CD4-positive, alpha-beta T cell (primary cell): ENCODE results near the gene RBM17. TPM values are rescaled to one million over a fixed set of nuclear protein-coding genes. Genes with fewer than 3 reads are reported as not detected.
"Not testable (repeated sequence)": the region's sequence is repeated elsewhere in the genome, so short reads cannot be mapped to it uniquely, and the experiment has no call there.

ENCODE experiments used
- ATAC-seq: fragments of 200-7000 bp; cut with Tn5 transposase; one replicate; pipeline ENCODE4 v1.10.0; 2022; ENCODE audit warnings: mild to moderate bottlenecking; ENCODE audit not compliant: poor library complexity
- CTCF ChIA-PET: fragments of 350-600 bp; sonication (Branson Sonifier 250); formaldehyde crosslinking; loops from one replicate; lab custom pipeline; 2021; ENCODE audit warnings: antibody characterized with exemption, inconsistent platforms; lab: Charles Lee
- POLR2A ChIA-PET: fragments of 350-600 bp; sonication (Branson Sonifier 250); formaldehyde crosslinking; loops from one replicate; lab custom pipeline; 2021; ENCODE audit warnings: antibody characterized with exemption, inconsistent platforms; lab: Charles Lee
- DNase-seq, 14 experiments: peaks; one replicate each; pipeline ENCODE4 v3.0.0-alpha.2; 2013 to 2020; ENCODE audit warnings: mixed read lengths in 2 of 14
- H3K27ac ChIP-seq, 2 donors: one replicate each; pipeline versions ENCODE4 v1.5.1 to v1.7.0; 2013; ENCODE audit warnings: low read length in 2 of 2, low read depth in 1 of 2, mild to moderate bottlenecking in 1 of 2
- H3K27me3 ChIP-seq, 2 experiments: 1 replicate in 1 of 2; 2 replicates in 1 of 2; pipeline versions ENCODE4 v1.6.1 to v1.7.0; 2013; ENCODE audit warnings: low read length in 2 of 2, control low read depth in 1 of 2, mild to moderate bottlenecking in 1 of 2, moderate library complexity in 1 of 2; ENCODE audit not compliant: insufficient read depth in 2 of 2, control insufficient read depth in 1 of 2
- H3K36me3 ChIP-seq: one replicate; pipeline ENCODE4 v1.6.1; 2013; ENCODE audit warnings: low read length, control low read depth; ENCODE audit not compliant: insufficient read depth
- H3K4me1 ChIP-seq: one replicate; pipeline ENCODE4 v1.6.1; 2013; ENCODE audit warnings: low read length, control low read depth; ENCODE audit not compliant: insufficient read depth
- H3K4me3 ChIP-seq: one replicate; pipeline ENCODE4 v1.5.1; 2013; ENCODE audit warnings: mild to moderate bottlenecking, low read length, moderate library complexity
- H3K9me3 ChIP-seq, 2 experiments: 1 replicate in 1 of 2; 2 replicates in 1 of 2; pipeline versions ENCODE4 v1.6.1 to v1.7.0; 2013; ENCODE audit warnings: low read length in 2 of 2, mild to moderate bottlenecking in 2 of 2, control low read depth in 1 of 2, moderate library complexity in 1 of 2; ENCODE audit not compliant: control insufficient read depth in 1 of 2, insufficient read depth in 1 of 2
- H3K27ac Mint-ChIP-seq: one replicate; pipeline ENCODE4 v1.8.0; 2020; ENCODE audit warnings: mixed read lengths
- H3K27me3 Mint-ChIP-seq: one replicate; pipeline ENCODE4 v1.8.0; 2021; ENCODE audit warnings: mixed read lengths
- H3K36me3 Mint-ChIP-seq: one replicate; pipeline ENCODE4 v1.8.0; 2021; ENCODE audit warnings: low read depth, mixed read lengths
- H3K4me1 Mint-ChIP-seq: one replicate; pipeline ENCODE4 v1.8.0; 2021; ENCODE audit warnings: low read depth, mixed read lengths
- H3K4me3 Mint-ChIP-seq: one replicate; pipeline ENCODE4 v1.8.0; 2020; ENCODE audit warnings: mild to moderate bottlenecking, mixed read lengths
- H3K9me3 Mint-ChIP-seq: one replicate; pipeline ENCODE4 v1.8.0; 2020; ENCODE audit warnings: mixed read lengths
- CTCF ChIP-seq: fragments of 200-600 bp; IDR thresholded peaks from one replicate; pipeline ENCODE4 v1.8.0; 2022; ENCODE audit warnings: antibody characterized with exemption, mild to moderate bottlenecking
- intact Hi-C, 2 experiments: fragments of 100-400 bp; cut with DNase I in 1 of 2; cut with micrococcal nuclease in 1 of 2; formaldehyde crosslinking; loops; one replicate each; pipeline versions ENCODE4 v1.15.1 to v1.9.0; 2023 to 2025; cut with DNase I, micrococcal nuclease
- polyA plus RNA-seq, 2 donors: library from polyadenylated mRNA; unstranded; fragments of 120-200 nt; gene quantifications; one replicate each; pipeline ENCODE4 v1.2.1, GENCODE V29; 2013
- total RNA-seq, 174 experiments: library from RNA in 2 of 174; stranded (reverse) in 2 of 174; gene quantifications; one replicate each; pipeline ENCODE4 v1.2.3 and lab custom pipeline; 2021 to 2026

The RBM17 gene
- total RNA-seq = 100 to 1,000 TPM; 143 to 150 TPM
- polyA plus RNA-seq (2013, experiment 1 of 2) = 113 TPM
- 154 TPM for polyA plus RNA-seq (2013, experiment 2 of 2)
- total RNA-seq (lab: John Stamatoyannopoulos, UW) = 78.8 to 252 (median 134) reads per million in 172 experiments

- H3K27me3 Mint-ChIP-seq = no peaks in the 10 kb centered on the region
- Histone ChIP-seq H3K27me3 (no peaks in the 10 kb centered on the region), H3K4me3 (peak within 1 kb of the TSS; percentile 92), H3K4me1 (peaks cover 50% of the 10 kb centered on the region), H3K36me3 (no peaks in the 10 kb centered on the region), H3K27ac (peak within 1 kb of the TSS; percentile 26 to 33), H3K9me3 (no peaks in the 10 kb centered on the region)
- peaks cover 12% of the 10 kb centered on the region for H3K36me3 Mint-ChIP-seq
- intact Hi-C loops = loop anchor here (1.0 to 5.0 kb wide), 6 partner anchors 38 to 318 kb away; partner anchors contain the start of gene FBH1 (in 1 of the 2)
- H3K9me3 Mint-ChIP-seq = no peaks in the 10 kb centered on the region
- ChIA-PET CTCF (interaction anchor here (0.9 to 4.9 kb wide), 4 partner anchors 34 to 75 kb away, joined by 3 to 70 read pairs (median 26); no protein-coding TSS in a partner anchor), POLR2A (interaction anchor here (0.8 to 1.7 kb wide), 4 partner anchors 17 to 112 kb away, joined by 3 to 7 read pairs (median 3); no protein-coding TSS in a partner anchor)
- peak within 1 kb of the TSS; percentile 77 for H3K27ac Mint-ChIP-seq
- ATAC-seq = peak; percentile 86
- peak; percentile 94 to 99 (median 98) for DNase-seq
- peak; percentile 100 for TF ChIP-seq CTCF
- H3K4me3 Mint-ChIP-seq = peak within 1 kb of the TSS; percentile 85
- peaks cover 73% of the 10 kb centered on the region for H3K4me1 Mint-ChIP-seq
Measured at GRCh38 chr10:6088721-6089333, at the start of gene RBM17. Gene RBM17, plus strand, starts transcription at chr10:6089034. Its CDS starts 8,032 bp downstream, at chr10:6097066.

- CTCF ChIA-PET = interaction anchor here (1.2 kb wide), 1 partner anchor 47 kb away, joined by 3 read pairs; no protein-coding TSS in a partner anchor
- Mint-ChIP-seq H3K4me3 (no peak overlapping the region), H3K36me3 (no peaks in the 10 kb centered on the region), H3K9me3 (no peaks in the 10 kb centered on the region), H3K27ac (peak overlapping the region; percentile 83), H3K4me1 (peaks cover 68% of the 10 kb centered on the region), H3K27me3 (no peaks in the 10 kb centered on the region)
- DNase-seq = peak in 1 of 14 experiments; percentile 1
- H3K4me3 ChIP-seq = no peak overlapping the region
- intact Hi-C loops = no loop called here
- no peaks in the 10 kb centered on the region for H3K9me3 ChIP-seq
- TF ChIP-seq CTCF = no peak
- no peak overlapping the region for H3K27ac ChIP-seq
- peaks cover 8% of the 10 kb centered on the region for H3K36me3 ChIP-seq
- no peaks in the 10 kb centered on the region for H3K27me3 ChIP-seq
- POLR2A ChIA-PET = interaction anchor here (0.6 to 1.4 kb wide), 2 partner anchors 47 to 341 kb away, joined by 3 to 4 read pairs; no protein-coding TSS in a partner anchor
- ATAC-seq = no peak
- peaks cover 49% of the 10 kb centered on the region for H3K4me1 ChIP-seq
Measured at GRCh38 chr10:6039711-6040110, 49.1 kb upstream of the RBM17 start.

GRCh38 chr10:6040205-6040604 lies 48.6 kb upstream of the RBM17 start:
- Mint-ChIP-seq H3K9me3 (no peaks in the 10 kb centered on the region), H3K4me3 (no peak overlapping the region), H3K4me1 (peaks cover 73% of the 10 kb centered on the region), H3K27ac (peak overlapping the region; percentile 83), H3K27me3 (no peaks in the 10 kb centered on the region), H3K36me3 (no peaks in the 10 kb centered on the region)
- POLR2A ChIA-PET = interaction anchor here (0.6 to 1.4 kb wide), 2 partner anchors 46 to 340 kb away, joined by 3 to 4 read pairs; no protein-coding TSS in a partner anchor
- H3K36me3 ChIP-seq = peaks cover 8% of the 10 kb centered on the region
- no peak overlapping the region for H3K27ac ChIP-seq
- H3K27me3 ChIP-seq = no peaks in the 10 kb centered on the region
- no peak for TF ChIP-seq CTCF
- no peak overlapping the region for H3K4me3 ChIP-seq
- no peak for DNase-seq
- intact Hi-C loops = no loop called here
- CTCF ChIA-PET = interaction anchor here (1.2 kb wide), 1 partner anchor 46 kb away, joined by 3 read pairs; no protein-coding TSS in a partner anchor
- no peaks in the 10 kb centered on the region for H3K9me3 ChIP-seq
- no peak for ATAC-seq
- H3K4me1 ChIP-seq = peaks cover 53% of the 10 kb centered on the region

- CTCF ChIA-PET = interaction anchor here (1.5 kb wide), 1 partner anchor 29 kb away, joined by 7 read pairs; no protein-coding TSS in a partner anchor
- H3K27me3 Mint-ChIP-seq, H3K4me3 Mint-ChIP-seq, H3K9me3 ChIP-seq, H3K27ac ChIP-seq, H3K36me3 ChIP-seq, H3K27me3 ChIP-seq, H3K36me3 Mint-ChIP-seq, ATAC-seq, H3K4me3 ChIP-seq, H3K27ac Mint-ChIP-seq, DNase-seq, intact Hi-C loops, H3K9me3 Mint-ChIP-seq: not testable (repeated sequence)
- POLR2A ChIA-PET = interaction anchor here (1.0 to 1.4 kb wide), 3 partner anchors 10 to 43 kb away, joined by 3 to 4 read pairs (median 4); no protein-coding TSS in a partner anchor
- H3K4me1 Mint-ChIP-seq = peaks cover 80% of the 10 kb centered on the region
- H3K4me1 ChIP-seq = peaks cover 51% of the 10 kb centered on the region
Measured at GRCh38 chr10:6043377-6043776, 45.5 kb upstream of the RBM17 start.
